Measurements from ENCODE around the gene MMAB.

Gene MMAB

DNA sequence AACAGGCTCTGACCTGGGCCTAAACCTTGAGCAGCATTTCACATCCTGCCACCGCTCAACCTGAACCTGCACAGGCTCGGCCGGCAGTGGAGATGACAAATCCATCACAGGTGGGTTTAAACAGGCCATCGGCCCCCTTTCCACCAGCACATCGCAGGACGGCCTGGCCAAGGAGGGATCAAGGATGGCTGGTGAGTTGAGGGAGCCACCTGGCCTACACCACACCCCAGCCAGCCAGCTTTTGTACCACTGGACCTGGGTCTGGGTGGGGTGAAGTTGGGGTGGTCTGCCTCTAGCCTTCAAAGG is 14.2 kb downstream of the MMAB start:
- no peak for DNase-seq (ENCODE audit: low spot score)

DNA sequence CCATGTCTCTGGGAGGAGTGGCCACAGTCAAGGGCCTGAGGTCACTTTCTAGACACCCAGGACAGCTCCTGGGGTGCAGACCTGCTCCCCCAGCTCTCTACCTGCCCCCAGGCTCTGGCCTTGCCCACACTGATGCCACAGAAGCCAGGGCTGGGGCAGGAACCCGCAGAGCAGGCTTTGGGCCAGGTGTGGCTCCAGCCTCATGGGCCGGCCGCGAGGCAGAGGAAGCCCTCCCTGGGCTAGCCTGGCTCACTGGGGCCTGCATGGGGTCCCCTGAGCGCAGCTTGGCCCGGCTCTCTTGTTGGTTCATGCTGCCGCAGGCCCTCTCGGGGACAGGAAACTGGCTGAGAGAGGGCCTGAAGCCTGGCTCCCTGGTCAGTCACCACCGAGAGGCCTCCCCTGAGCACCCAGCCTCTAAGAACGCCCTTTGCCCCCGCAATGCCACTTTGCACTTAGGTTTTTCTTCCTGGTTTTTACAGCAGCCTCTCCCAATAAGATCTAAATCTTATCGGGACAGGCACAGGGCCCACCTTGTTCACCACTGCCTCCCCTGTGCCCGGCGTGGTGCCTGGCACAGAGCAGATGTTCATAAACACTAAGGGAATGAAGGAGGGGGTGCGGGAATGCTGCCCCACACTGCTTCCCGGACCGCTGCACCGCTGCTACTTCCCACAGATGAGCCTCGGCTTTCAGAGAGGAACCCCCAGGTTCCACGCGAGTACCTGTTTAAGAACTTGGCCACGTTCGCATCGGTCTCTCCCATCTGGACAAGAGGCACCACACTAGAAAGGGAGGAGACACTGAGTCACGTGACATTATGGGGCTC is 14.7 kb downstream of the MMAB start:
- DNase-seq (ENCODE audit: low spot score), result no peak

DNA sequence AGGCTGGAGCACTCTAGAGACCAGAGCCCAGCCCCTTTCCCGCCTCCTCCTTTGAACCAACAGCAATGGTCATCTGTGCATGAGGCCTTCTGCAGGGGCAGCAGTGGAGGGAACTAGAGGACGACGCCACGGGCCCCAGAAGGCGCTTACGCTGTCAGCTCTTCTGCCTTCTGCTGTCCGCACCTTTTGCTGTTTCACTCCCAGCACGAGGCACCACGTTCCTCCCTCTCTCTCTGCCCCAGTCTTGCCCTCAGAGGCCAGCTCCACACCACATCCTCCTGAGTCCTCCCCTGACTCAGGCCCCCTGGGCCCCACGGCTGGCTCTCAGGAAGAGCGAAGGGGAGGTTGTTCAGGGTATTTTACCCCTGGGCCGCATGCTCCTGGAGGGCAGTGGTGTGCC is 15.5 kb downstream of the MMAB start:
- no peak for DNase-seq (ENCODE audit: low spot score)

DNA sequence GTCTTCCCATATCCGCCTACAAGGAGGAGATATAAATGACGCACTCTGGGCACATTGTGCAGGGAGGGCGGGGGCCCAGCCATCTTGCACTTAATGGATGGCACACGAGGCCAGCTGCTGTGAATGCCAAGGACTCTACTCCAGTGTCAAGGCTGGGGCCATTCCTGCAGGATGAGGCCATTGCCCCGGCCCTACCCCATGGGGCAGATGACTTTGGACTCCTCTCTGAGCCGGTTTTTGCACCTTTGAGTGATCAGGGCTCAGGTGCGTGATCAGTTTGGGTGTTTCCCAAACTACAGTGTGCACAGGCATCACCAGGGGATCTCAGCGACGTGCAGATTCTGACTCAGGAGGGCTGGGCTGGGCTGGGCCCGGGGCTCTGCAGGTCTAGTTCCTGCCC is 16.1 kb downstream of the MMAB start:
- no peak for DNase-seq (ENCODE audit: low spot score)

DNA sequence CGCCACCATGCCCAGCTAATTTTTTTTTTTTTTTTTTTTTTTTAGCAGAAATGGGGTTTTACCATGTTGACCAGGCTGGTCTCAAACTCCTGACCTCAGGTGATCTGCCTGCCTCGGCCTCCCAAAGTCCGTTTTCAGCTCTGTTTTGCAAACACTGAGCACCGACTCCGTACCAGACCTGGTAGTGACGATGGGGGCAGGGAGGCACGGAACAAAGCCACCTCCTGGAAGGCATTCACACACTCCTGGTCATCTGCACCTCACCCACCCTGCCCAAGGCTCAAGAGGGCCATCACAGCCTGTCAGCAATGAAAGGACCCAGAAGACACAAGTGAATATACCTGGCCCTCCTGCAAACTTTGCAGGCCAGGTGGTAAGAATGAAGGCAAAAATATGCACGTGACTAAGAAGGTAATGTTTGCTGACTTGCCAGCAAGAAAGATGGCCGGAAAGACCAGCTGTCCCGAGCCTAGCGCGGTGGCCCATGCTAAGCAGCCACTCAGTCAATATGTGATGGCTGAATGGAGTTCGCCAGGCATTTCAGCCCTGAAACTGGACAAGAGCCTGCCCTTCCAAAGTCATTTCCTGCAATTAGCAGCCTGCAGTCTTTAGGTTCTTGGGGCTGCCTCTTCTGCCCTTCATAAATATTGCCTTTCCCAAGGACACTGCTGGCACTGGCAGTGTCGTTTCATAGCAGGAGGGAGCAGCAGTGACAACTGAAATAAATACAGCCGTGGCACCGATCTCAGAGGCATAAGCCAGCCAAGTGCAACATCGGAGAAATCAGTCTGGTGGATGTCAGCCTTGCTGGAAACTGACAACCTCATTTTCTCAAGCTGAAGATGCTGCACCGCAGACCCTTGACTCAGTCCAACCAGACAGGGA is 17.6 kb downstream of the MMAB start:
- no peak for DNase-seq (ENCODE audit: low spot score)

DNA sequence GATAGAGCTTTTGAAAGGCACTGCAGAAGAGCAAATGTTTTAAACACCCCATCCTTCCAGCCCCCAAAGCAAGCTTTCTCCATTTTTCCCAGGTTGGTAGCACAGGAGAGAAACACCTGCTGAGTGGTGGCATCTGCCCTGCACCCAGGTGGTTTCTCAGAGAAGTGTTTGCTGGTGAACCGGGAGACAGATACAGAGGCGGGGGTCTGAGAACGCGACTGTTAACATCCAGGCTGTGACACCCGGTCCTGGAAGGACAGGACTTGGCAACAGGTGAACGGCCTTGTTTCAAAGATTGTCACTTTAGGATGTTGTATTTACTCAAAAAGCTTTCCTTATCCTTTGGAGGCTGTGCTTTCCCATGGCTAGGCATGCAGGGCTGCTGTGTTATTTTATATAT is 18.5 kb downstream of the MMAB start:
- DNase-seq (ENCODE audit: low spot score), result no peak

DNA sequence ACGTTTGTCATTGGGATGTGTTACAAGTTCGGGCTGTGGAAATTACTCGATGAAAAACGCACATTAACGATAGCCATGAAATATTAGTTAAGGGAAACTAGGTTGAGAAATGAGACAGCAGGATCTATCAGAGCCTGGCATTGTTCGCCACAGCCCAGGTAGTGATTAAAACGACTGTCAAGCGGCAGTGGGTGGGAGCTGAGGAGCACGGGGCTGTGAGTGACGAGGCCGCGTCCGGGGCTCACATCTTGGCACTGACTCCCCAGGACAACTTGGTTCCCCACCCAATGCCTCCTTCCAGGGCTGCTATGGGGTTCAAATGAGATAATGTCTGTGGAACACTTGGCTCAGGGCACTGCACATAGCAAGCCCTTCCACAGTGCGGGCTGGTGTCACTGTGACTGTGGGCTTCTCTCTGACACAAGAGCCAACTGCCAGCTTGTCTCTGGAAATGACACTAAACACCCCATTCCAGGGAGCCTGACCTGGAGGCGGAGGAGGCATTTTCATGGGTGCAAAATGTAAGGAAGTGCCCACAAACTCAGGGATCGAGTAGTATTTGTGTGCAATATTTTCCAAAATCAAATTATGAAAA is 19.3 kb downstream of the MMAB start:
- DNase-seq (ENCODE audit: low spot score), result no peak

DNA sequence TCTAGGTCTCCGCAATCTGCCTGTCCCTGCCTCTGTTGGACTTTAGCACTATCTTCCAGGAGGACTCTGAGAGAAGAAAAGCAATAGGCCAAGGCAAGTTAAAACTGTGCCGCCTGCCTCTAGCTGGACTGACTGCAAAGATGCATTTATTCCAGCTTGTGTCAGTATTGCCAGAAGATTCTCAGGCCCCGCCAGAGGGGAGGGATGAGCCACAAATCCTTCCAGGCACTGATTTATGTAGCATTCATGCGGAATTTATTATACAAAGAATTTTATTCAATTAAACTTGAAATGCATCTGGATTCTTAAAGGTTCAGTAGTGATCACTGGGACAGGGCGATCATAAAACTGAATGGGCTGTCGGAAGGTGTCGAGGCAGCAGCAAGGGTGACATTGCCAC is 19.8 kb downstream of the MMAB start:
- DNase-seq (ENCODE audit: low spot score), result no peak

DNA sequence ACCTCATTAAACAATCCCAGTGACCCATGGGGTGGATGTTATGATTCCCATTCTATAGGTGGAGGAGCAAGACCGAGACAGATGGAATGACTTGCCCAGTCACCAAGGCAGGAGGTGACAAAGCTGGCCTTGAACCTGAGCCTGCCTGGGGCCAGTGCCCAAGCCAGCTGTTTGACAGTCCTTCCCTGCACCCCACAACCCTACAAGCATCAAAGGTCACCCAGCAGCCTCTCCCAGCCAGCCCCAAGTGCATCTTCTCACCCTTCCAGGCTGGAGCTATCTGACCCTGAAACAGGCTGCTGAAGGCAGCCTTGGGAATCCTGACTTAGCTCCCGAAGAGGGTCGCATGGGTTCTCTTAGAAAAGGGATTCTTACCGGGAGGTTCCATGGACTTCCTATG is 20.3 kb downstream of the MMAB start:
- no peak for DNase-seq (ENCODE audit: low spot score)

DNA sequence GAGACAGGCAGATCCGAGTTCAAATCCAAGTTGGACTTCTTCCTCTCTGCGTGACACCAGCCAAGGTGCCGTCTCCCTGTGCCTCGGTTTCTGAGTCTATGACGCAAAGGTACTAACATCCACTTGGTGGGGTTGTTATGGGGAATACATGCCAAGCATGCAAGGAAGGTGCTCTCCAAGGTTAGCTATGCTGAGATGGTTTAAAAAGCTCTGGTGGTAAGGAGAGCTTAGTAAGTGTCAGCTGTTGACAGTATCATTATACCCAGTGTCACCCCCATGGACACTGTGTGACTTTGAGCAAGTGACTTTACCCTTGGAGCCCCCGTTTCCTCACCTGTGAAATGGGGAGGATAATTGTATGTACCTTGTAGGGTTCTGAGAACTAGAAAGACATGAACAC is 22.2 kb downstream of the MMAB start:
- DNase-seq (ENCODE audit: low spot score), result no peak

DNA sequence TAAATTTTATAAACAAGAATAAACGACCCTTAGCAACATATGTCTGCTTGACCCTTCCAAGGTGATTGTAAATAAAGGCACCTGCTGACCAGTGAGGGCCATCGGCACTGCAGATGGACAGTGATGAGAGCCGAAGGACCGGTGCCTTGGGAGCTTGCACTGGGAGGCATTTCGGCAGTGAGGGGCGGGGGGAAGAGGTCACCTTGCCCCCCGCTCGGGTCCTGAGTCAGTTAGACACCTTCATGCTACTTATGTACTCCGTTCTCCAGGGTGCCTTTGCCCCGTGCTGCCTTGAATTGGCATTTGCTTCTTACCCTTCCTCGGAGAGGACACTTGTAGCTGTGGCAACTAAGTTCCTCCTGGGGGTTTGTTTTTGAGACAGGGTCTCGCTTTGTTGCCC is 23.0 kb downstream of the MMAB start:
- no peak for DNase-seq (ENCODE audit: low spot score)

DNA sequence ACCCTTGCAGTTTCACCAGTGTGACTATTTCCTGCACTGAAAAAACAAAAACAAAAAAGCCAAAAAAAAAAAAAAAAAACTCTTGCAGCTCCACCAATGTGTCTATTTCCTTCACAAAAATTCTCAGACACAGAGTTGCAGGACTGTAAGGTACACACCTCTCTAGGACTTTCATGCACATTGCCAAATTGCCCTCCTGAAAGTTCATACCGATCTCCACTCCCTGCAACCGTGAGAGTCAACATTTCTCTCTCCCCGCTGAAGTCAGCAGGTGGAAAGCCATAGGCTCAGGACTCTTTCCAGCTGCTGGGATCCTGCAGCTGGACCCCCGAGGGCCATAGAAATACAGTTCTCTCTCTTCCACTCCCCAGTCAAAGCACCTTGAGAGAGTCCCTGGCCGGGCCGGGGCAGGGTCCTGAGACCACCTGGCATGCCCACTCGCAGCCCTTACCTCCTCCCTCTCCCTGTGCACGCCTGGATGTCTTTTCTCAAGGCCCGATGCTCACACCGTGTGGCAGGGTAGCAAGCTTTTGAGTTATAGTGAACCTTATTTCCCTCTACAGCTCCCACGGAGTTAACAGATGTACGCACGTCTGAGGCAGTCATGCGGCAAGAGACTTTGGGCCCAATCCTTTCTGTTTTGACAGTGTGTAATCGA is 23.6 kb downstream of the MMAB start:
- DNase-seq (ENCODE audit: low spot score), result no peak

DNA sequence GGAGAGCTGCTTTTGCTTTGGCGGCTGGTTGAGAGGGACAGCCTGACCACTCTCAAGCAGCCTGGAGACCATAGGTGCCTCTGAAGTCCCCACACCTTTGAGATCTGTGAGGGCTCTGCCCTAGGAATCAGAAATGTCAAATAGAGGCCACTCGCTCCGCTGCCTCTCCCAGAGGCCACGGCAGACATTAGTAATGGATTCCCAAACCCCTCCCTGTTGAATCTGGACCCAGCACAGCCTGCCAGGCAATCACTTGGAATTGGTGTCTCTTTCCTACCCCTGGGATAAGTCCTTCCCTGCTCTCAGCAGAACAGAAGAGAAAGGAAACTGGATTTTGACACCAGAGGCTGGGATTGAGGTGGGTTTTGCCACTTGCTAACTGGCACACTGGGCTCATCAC is 25.0 kb downstream of the MMAB start:
- no peak for DNase-seq (ENCODE audit: low spot score)

DNA sequence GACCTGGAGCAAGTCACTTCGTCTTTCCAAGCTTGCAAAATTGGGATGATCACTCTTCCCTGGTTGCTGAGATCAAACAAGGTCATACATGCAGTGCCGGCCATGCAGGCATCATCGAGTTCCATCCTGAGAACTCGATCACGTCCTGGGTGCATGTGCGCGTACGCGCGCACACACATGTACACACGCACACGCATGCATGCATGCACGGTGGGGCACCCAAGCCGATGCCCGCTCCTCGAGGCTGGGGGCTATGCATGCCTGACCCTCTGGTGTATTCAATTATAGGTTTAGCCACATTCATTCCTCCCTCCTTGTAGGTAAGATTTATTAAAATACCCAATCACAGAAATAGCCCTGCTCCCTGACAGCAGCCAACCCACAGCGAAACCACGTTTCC is 26.0 kb downstream of the MMAB start:
- no peak for DNase-seq (ENCODE audit: low spot score)

DNA sequence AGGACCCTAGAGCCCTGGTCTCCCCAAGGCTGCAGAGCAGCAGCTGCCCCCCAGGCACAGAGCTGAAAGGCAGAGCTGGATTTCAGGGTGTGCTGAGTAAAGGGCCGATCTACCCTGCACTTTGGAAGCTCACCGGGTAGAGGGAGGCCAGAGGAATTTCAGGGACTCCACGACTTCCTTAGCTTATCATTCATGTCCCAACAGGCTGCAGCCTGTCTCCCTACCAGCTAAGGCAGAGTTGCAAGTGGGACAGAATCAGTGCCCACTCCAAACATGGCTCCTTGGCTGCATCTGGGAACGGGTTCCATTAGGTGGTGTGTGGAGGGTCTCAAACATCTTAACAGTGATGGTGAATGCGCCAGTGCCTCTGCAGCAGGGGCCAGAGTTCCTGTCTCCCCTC is 27.5 kb downstream of the MMAB start:
- DNase-seq (ENCODE audit: low spot score), result no peak

DNA sequence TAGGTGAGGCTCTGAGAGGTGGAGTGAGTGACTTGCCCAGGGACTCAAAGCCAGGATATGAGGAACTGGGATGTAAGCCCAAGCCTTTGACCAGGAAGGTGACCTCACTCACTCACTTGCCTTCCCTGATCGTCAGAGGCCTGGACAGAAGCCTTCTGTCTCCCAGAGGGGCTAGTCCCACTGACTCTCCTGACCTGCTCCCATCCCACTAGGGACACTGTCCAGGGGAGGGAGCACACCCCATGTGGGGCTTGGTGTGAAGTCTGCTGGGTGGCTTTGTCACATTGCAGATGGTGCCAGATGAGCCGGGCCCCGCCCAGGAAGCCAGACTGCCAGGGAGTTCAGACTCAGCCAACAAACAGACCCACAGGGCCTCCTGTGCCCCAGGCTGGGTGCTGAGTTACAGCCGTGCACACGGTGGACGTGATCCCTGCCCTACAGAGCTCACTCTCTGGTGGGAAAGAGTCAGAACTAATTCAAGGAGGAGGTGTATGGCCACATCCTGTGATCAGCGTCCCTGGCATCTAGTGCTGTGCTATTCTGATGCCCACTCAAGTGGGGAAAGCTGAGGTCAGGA is 28.3 kb downstream of the MMAB start:
- peak; percentile 13 for DNase-seq (ENCODE audit: low spot score)

DNA sequence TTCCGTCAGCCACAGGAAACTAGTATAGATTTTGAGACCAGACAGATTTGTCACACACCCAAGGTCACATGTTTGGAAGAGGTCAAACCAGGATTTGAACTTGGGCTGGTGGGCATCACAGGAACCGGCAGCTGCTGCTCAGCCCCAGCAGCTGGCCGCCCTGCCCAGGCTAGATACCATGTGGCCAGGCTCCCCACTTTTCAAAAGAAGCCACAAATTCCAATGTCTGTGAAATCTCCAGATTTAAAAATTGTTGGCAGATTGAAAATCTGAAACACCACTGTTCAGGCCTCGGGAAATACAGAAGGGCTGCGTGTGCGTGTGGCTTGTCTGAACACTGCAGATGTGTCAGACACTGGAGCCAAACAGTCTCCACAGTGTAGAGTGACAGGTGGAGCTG is 30.4 kb downstream of the MMAB start:
- DNase-seq (ENCODE audit: low spot score), result no peak

DNA sequence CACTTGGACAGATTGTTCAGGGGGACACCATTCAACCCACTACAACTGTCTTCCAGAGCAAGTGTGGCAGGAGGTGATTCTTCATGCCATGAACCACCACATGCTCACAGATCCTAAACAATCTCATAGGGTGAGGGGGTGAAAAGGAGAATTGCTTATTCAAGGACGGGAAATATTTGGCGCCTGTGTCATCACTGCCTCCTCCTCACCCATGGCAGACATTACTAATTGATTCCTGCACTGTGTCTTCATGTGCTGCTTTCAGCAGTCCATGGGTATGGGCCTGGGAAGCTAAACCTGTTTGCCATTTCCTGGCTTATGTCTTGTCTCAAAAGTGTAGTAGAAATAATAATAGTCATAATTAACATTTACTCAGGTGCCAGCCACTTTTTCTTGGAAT is 31.3 kb downstream of the MMAB start:
- no peak for DNase-seq (ENCODE audit: low spot score)

DNA sequence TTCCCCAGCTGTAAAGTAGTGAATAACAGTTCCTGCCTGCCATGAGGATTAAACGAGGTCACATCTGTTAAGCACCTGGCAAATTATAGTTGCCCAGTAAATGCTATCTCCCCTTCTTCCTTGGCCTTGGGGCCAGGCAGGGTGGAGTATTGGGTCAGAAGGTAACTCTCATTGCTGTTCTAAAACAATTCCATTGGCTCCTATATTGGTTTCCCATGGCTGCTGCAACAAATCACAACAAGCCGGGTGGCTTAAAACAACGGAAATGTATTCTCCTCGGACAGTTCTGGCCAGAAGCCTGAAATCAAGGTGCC is 31.9 kb downstream of the MMAB start:
- DNase-seq (ENCODE audit: low spot score), result no peak

DNA sequence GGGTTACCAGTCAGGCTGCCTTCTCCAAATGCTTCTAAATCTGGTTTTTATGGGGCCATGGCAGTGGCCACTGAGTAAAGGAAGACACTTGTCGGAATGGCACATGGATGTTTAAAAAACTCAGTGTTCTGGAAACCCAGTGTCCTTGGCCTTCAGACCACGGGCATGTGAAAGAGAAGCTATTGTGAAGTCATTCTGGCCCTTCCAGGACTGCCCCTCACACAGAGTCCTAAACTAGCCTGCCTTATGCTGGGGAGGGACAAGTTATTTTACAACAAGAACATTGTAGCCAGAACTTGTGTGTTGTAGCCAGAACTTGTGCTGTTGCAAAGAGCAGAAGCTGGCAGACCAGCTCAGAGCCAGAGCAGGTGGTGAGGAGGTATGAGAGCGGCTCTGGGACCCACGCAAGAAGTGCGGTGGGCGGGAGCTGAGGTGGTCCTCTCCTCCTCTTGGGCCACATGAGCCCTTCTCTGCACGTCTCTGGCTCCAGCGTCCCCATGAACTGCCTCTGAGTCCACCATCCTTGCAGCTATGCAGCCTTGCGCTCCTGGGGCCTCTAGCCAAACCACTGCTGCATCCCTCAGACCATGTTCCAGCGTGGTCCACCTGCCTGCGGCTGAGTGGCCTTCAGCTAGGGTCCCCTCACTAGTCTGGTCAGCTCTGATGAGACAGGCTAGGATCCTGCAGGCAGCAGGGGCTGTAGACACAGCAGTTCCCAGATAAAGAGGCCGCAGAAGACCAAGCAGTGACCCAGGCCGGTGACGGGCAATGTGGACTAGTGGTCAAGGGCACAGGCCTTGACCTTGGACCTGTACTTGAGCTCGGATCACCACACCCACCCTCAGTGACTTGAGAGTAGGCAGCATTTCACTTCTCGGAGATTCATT is 32.5 kb downstream of the MMAB start:
- no peak for DNase-seq (ENCODE audit: low spot score)

DNA sequence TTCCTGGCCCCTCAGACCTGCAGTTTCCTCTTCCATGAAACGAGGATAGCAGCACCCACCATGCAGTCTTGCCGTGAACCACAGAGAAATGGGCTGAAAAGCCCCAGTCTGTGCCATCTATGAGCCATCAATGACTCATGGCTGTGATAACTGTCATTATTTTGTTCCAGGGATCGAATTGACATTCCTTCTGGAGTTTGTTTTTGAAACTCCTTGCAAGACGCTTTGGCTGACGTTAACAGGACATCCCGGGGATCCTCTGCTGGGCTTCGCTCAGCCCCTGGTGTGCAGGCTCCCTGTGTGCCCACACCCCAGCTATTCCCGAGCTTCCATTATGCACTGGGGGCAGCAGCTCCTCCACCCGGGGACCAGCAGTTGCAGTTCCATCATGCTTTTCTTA is 33.8 kb downstream of the MMAB start:
- DNase-seq (ENCODE audit: low spot score), result no peak
